GM19025 (cell line): Measurements from ENCODE around the gene BAIAP2.
"Not testable (repeated sequence)": the region's sequence is repeated elsewhere in the genome, so short reads cannot be mapped to it uniquely, and the experiment has no call there.

Experiments
- ATAC-seq: cut with Tn5 transposase; IDR thresholded peaks from one replicate; pipeline ENCODE4 v1.9.1; 2021; ENCODE audit warnings: mild to moderate bottlenecking, low read depth, moderate library complexity; ENCODE audit not compliant: unreplicated experiment

Gene BAIAP2

DNA sequence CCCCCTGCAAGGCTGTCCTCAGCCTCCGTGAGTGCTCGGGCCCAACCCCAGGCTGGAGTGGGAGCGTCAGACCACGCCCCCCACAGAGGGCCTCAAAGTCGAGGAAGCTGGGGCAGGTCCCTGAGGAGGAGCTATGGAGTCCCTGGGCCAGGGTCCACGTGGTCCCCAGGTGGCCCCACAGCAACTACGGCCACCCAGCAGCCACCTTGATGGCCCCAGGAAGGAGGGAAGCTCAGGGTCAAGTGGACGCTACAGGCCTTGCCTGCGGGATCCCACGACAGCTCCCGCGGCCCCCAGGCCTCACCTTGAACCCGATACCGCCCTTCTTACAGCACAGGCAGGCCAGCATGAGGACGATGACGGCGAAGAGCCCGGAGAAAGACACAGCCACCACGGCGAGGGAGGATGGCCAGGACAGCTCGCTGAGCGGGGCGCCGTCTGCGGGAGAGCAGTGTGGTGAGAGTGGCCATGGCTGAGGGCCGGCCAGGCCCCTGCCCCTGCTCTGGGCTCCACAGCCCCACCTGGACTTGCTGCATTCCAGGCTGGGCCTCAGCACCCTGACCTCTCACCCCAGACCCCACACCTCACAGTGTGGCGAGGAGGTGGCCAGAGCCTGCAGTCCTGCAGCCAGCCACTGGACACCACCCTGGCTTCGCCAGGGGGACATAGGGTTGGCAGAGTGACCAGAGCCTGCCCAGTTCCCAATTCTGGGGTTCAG is 99.3 kb downstream of the BAIAP2 start:
- ATAC-seq = no peak

GRCh38 chr17:81135505-81136278 is 100.7 kb downstream of the BAIAP2 start:
- ATAC-seq = no peak

DNA sequence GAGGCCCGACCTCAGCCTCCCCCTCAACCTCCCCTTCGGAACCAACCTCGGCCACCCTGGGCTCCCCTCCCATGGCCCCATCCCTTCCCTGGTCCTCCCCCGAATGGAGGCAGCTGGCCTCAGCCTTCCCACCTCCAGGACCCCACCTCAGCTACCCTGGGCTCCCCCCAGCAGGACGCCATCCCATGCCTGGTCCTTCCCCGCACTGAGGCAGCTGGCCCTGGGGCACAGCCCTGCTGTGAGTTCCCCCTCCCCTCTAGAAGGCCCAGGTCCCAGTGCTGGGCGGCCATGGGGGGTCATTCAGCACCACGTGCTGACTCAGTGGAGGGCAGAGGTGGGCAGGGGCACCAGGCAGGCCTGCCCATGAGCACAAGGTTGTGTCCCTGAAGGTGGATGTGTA is 101.4 kb downstream of the BAIAP2 start:
- no peak for ATAC-seq

DNA sequence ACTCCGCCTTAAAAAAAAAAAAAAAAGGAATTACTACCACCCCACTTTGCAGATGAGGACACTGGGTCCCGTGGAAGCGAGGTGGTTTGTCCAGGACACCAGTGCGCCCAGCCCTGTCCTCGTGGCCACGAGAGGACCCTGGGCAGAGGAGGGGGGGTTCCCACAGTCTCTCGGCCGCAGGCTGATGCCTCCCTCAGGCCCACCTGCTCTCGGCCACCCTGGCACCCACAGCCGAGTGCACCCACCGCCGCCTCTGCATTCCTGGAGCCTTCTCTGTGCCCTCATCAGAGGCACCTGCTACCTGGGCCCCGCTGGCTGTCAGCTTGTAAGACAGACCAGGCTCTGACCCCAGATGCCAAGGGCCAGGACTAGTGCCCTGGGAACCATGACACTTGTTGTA is 102.3 kb downstream of the BAIAP2 start:
- ATAC-seq = no peak

DNA sequence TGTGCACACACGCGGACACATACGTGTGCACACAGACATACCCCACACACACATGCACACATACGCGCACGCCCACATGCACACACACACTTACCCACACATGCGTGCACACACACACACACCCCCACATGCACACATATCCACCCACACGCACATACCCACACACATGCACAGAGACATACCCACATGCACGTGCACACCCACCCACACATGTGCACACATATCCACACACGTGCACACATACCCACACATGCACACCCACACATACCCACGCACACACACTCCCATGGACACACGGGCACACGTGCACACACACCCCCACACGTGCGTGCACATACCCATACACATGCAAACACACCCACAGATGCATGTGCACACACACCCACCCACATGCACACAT is 103.1 kb downstream of the BAIAP2 start:
- ATAC-seq = no peak

DNA sequence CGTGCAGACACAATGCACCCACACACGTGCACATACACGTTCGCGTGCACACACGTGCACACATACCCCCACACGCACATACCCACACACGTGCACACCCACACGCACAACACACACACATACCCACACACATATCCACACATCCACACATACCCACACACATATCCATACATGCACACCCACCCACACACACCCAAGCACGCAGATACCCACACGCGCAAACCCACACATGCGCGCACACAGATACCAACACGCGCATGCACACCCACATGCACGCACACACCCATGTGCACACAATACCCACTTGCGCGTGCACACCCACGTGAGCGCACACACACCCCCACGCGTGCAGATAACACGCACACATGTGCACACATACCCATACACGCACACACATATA is 103.5 kb downstream of the BAIAP2 start:
- ATAC-seq = no peak

DNA sequence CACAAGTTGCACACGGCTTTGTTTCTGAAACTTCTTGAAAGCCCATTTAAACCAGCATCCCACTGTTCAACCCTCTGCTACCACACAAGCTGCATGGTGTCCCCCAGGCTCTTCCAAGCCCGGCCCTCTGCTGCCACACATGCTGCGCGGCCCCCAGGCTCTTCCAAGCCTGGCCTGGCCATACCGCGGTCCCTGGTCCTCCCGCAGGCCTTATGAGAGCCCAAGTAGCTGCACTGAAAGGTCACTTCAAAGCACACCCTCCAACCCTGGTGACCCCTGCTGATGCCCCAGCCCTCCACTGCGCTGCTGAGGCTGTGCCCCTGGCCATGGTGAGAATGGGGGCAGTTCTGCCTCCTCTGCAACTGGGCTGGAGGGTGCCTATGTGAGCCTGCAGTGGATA is 104.5 kb downstream of the BAIAP2 start:
- no peak for ATAC-seq

DNA sequence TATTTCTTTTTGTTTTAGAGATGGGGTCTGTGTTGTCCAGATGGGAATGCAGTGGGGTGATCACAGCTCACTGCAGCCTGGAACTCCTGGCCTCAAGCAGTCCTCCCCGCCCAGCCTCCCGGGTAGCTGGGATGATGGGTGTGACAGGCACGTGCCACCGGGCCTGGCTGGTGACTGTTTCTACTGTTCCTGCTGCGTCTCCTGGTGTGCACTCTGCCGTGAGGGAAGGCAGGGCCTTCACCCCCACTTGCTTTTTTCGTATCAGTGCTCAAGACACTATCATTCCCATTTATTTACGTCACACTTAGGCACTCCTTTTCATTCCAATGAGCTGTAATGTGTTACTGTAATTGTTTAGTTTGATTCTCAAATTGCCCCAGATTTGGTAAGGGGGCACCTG is 105.1 kb downstream of the BAIAP2 start:
- ATAC-seq = no peak

DNA sequence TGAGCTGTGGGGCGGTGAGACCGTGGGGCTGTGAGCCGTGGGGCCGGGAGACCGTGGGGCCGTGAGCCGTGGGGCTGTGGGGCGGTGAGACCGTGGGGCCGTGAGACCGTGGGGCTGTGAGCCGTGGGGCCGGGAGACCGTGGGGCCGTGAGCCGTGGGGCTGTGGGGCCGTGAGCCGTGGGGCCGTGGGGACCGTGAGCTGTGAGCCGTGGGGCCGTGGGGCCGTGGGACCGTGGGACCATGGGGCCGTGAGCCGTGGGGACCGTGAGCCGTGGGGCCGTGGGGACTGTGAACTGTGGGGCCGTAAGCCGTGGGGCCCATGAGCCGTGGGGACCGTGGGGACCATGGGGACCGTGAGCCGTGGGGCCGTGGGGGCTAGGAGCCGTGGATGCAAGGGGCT is 105.7 kb downstream of the BAIAP2 start:
- no peak for ATAC-seq

DNA sequence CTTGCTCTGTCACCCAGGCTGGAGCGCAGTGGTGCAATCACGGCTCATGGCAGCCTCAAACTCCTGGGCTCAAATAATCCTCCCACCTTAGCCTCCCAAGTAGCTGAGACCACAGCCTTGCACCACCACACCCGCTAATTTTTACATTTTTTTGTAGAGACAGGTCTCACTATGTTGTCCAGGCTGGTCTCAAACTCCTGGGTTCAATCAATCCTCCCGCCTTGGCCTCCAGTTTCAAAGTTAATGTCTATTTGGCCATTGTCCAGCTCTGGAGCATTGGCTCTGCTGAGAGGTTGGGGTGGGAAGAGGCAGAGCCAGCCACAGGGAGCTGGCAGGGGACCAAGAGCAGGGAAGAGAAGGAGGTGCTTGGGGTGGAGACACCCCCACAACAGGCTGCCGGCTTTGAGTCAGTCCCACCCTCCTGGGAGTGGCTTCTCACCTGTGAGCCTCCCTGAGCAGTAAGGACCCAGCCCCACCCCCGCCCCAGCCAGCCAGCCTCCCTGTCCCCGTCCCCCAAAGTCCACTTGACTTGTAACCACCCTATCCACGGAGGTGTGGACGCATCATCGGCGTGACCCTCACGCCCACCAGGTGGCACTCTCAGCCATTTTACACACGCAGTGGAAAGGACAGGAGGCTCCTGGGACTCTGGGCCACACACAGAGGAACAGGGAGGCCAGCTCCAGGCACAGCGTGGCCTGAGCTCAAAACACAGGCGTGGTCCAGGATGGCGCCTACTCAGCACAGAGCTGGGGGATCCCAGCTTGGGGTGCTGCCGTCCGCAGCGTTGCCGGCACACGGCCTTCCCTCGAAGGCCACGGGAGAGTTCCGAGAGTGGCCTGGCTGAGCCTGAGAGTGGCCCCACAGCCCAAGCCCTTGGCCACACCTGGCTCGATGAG is 107.6 kb downstream of the BAIAP2 start:
- ATAC-seq = no peak

- no peak for ATAC-seq
These were observed 108.2 kb downstream of the BAIAP2 start for GRCh38 chr17:81143200-81143527.

- no peak for ATAC-seq
These were observed 108.9 kb downstream of the BAIAP2 start for GRCh38 chr17:81143717-81144422.

GRCh38 chr17:81144423-81144781 is 109.5 kb downstream of the BAIAP2 start:
- ATAC-seq = no peak

GRCh38 chr17:81146208-81146607 is 111.3 kb downstream of the BAIAP2 start:
- not testable (repeated sequence) for ATAC-seq

- ATAC-seq = no peak
These were observed 112.8 kb downstream of the BAIAP2 start for GRCh38 chr17:81147701-81148100.

DNA sequence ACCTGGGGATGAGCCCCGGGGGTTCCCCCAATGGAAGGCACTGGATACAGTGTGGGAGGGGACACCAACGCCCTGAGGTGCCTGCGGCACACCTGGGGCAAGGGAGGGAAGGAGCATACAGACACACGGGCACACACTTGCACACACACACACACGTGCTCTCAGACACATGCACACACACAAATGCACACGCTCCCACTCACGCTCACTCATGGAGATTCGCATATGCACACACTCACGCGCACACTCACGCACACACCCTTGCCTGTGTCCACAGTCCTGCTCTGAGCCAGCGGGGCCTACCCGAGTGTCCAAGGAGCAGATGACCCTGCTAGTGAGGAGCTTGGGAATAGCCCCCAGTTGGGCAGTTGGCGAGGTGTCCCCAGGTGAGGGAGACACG is 113.6 kb downstream of the BAIAP2 start:
- no peak for ATAC-seq

DNA sequence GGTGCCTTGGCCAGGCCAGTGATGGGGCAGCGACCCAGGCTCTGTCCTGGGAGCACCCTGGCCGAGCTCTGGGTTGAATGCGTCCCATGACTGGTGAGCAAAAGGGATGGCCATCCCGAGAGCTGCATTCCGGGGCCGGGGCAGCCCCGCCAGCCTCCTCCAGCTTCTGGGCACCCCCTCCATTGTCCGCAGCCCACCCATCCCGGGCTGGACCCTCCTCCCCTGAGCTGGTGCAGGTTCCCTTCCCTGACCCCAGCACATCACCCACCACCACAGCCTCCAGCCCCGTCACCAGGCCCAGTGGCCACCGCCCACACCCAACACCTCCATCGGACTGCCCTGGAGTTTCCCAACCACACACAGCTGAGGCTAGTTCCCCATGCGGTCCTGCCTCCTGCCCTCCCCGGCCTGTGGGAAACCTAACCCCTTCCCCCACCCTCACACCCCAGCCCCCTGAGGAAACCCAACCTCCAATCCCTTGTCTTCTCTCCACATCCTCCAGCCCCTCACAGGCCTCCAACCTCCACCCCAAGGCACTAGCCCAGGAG is 114.1 kb downstream of the BAIAP2 start:
- ATAC-seq = no peak

GRCh38 chr17:81150377-81151077 is 115.6 kb downstream of the BAIAP2 start:
- ATAC-seq = no peak

- ATAC-seq = no peak
These were observed 116.3 kb downstream of the BAIAP2 start for GRCh38 chr17:81151278-81151677.

- ATAC-seq = no peak
These were observed 117.4 kb downstream of the BAIAP2 start for GRCh38 chr17:81152288-81152828.
